ENCODE results near the gene GPR107. TPM values are rescaled to one million over a fixed set of nuclear protein-coding genes. Genes with fewer than 3 reads are reported as not detected.
"Not testable (repeated sequence)": the region's sequence is repeated elsewhere in the genome, so short reads cannot be mapped to it uniquely, and the experiment has no call there.

Gene GPR107
- total RNA-seq, 4 donors from 2014 or later, result 13.5 to 20.7 (median 17.5) TPM

DNA sequence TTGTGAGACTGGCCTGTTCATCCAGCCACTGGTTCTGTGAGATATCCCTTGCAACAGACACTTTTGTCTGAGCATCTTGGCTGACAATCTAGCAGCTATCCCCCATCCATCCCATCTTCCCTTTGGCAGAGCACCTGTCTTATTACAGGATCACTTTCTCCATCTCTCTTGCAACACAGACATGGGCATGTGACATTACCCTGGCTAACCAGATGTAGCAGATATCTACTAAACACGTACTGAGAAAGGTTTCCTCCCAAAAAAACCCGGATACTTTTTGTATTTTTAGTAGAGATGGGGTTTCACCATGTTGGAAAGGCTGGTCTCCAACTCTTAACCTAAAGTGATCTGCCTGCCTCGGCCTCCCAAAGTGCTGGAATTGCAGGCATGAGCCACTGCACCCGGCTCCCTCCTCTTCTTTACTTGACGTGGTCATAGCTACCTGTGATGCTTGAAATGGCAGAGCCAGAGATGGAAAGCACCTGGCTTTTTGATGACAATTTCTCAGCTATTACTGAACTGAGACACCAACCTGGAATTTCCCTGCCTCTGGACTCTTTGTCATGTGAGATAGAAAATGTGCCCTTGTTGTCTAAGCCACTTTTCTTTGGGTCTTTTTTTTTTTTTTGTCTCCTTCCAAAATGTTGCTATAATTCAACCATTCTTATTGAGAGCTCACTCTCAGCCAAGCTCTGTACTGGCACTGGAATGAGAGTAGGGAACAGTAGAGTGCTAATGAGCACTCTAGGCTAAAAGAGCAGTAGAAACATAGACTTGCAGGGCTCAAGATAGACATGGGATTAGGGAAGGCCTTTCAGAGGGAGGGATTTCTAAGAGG is 43.3 kb upstream of the GPR107 start:
- DNase-seq, result no peak
- Histone ChIP-seq H3K27ac (peak overlapping the region in 1 of 4 donors; percentile 22), H3K36me3 (peaks cover 0 to 3% of the 10 kb centered on the region in 2 donors), H3K4me3 (no peak overlapping the region), H3K9me3 (no peaks in the 10 kb centered on the region), H3K4me1 (no peaks in the 10 kb centered on the region), H3K27me3 (no peaks in the 10 kb centered on the region)
- in situ Hi-C loops (cut with MboI; ENCODE audit: low sequenced_read_pairs in 4 of 4) (no loop called here), intact Hi-C loops (cut with DNase I; ENCODE audit: low total_unique reads) (no loop called here)
- ATAC-seq, result peak; percentile 75 to 81
- TF ChIP-seq POLR2A (IDR thresholded peaks at IDR 0.05), result no peak
- TF ChIP-seq, protein P1, sequence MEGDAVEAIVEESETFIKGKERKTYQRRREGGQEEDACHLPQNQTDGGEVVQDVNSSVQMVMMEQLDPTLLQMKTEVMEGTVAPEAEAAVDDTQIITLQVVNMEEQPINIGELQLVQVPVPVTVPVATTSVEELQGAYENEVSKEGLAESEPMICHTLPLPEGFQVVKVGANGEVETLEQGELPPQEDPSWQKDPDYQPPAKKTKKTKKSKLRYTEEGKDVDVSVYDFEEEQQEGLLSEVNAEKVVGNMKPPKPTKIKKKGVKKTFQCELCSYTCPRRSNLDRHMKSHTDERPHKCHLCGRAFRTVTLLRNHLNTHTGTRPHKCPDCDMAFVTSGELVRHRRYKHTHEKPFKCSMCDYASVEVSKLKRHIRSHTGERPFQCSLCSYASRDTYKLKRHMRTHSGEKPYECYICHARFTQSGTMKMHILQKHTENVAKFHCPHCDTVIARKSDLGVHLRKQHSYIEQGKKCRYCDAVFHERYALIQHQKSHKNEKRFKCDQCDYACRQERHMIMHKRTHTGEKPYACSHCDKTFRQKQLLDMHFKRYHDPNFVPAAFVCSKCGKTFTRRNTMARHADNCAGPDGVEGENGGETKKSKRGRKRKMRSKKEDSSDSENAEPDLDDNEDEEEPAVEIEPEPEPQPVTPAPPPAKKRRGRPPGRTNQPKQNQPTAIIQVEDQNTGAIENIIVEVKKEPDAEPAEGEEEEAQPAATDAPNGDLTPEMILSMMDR (IDR thresholded peaks at IDR 0.05 in 4 of 5, conservative IDR thresholded peaks at IDR 0.05 in 1 of 5), result no peak

- peaks cover 0 to 3% of the 10 kb centered on the region in 2 donors for H3K36me3 ChIP-seq
- no peak for TF ChIP-seq POLR2A (IDR thresholded peaks at IDR 0.05)
- TF ChIP-seq, protein P1 (IDR thresholded peaks at IDR 0.05 in 4 of 5, conservative IDR thresholded peaks at IDR 0.05 in 1 of 5), result no peak
- H3K27ac ChIP-seq, result no peak overlapping the region
- ATAC-seq, result no peak
- intact Hi-C loops (cut with DNase I; ENCODE audit: low total_unique reads) (no loop called here), in situ Hi-C loops (cut with MboI; ENCODE audit: low sequenced_read_pairs in 4 of 4) (no loop called here)
- no peaks in the 10 kb centered on the region for H3K9me3 ChIP-seq
- H3K27me3 ChIP-seq, result no peaks in the 10 kb centered on the region
- DNase-seq, result no peak
- no peak overlapping the region for H3K4me3 ChIP-seq
- H3K4me1 ChIP-seq, result no peaks in the 10 kb centered on the region
Measured at GRCh38 chr9:130013326-130013725, 40.4 kb upstream of the GPR107 start.

- no peak overlapping the region for H3K4me3 ChIP-seq
Measured at GRCh38 chr9:130015353-130016019, 38.2 kb upstream of the GPR107 start.

DNA sequence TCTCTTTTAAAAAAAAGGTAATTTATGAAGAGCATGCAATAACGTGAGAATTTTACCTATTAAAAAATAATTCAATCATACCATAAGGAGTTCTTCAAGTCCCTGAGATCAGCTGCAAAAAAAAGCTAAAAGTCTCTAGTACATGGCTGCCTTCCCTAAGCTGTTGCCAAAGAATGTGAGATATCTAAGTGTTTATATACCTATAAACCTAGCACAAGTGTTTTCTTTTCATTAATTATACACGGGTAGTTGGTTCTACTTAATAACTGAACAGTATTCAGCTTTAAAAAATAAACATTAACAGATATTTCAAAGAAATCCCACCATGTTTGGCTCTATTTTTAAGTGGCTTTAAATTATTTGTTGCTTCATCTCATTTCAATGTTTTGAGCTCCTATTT is 36.6 kb upstream of the GPR107 start:
- Histone ChIP-seq H3K36me3 (no peaks in the 10 kb centered on the region), H3K4me1 (peaks cover 20 to 25% of the 10 kb centered on the region in 2 donors), H3K4me3 (no peak overlapping the region), H3K27ac (no peak overlapping the region), H3K27me3 (no peaks in the 10 kb centered on the region), H3K9me3 (no peaks in the 10 kb centered on the region)
- in situ Hi-C loops (cut with MboI; ENCODE audit: low sequenced_read_pairs in 4 of 4), result no loop called here
- DNase-seq (no peak), ATAC-seq (no peak)
- intact Hi-C loops (cut with DNase I; ENCODE audit: low total_unique reads), result no loop called here
- TF ChIP-seq, protein P1 (IDR thresholded peaks at IDR 0.05 in 4 of 5, conservative IDR thresholded peaks at IDR 0.05 in 1 of 5), result no peak
- no peak for TF ChIP-seq POLR2A (IDR thresholded peaks at IDR 0.05)

More at GRCh38 chr9:130015353-130016019, 38.2 kb upstream of the GPR107 start:
- Histone ChIP-seq H3K4me1 (peaks cover 5 to 9% of the 10 kb centered on the region in 2 donors), H3K36me3 (peaks cover 0 to 3% of the 10 kb centered on the region in 2 donors), H3K9me3 (no peaks in the 10 kb centered on the region), H3K27me3 (no peaks in the 10 kb centered on the region), H3K27ac (no peak overlapping the region)
- DNase-seq (no peak), ATAC-seq (no peak)
- TF ChIP-seq, protein P1 (IDR thresholded peaks at IDR 0.05 in 4 of 5, conservative IDR thresholded peaks at IDR 0.05 in 1 of 5), result no peak
- no peak for TF ChIP-seq POLR2A (IDR thresholded peaks at IDR 0.05)
- in situ Hi-C loops (cut with MboI; ENCODE audit: low sequenced_read_pairs in 4 of 4) (no loop called here), intact Hi-C loops (cut with DNase I; ENCODE audit: low total_unique reads) (no loop called here)

DNA sequence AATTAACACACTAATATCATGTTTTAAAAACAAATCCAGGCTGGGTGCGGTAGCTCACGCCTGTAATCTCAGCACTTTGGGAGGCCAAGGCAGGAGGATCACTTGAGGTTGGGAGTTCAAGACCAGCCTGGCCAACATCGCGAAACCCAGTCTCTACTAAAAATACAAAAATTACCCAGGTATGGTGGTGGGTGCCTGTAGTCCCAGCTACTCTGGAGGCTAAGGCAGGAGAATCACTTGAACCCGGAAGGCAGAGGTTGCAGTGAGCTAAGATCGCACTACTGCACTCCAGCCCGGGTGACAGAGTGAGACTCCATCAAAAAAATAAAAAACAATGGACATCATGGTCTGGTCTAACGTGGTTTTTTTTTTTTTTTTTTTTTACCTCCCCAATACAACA is 36.2 kb upstream of the GPR107 start:
- intact Hi-C loops (cut with DNase I; ENCODE audit: low total_unique reads); H3K27ac ChIP-seq; H3K36me3 ChIP-seq; H3K9me3 ChIP-seq; DNase-seq; H3K27me3 ChIP-seq; H3K4me3 ChIP-seq; in situ Hi-C loops (cut with MboI; ENCODE audit: low sequenced_read_pairs in 4 of 4); ATAC-seq: not testable (repeated sequence)
- peaks cover 20 to 28% of the 10 kb centered on the region in 2 donors for H3K4me1 ChIP-seq
